HEK293 (cell line): Measurements from ENCODE around the gene ATXN2.

Source experiments
- CTCF ChIA-PET: fragments of 350-600 bp; formaldehyde crosslinking; extraction: SDS; loops from one replicate; lab custom pipeline; 2021; ENCODE audit warnings: antibody characterized with exemption; lab: Yijun Ruan, JAX
- POLR2A ChIA-PET: fragments of 300-600 bp; formaldehyde crosslinking; extraction: SDS; loops from one replicate; lab custom pipeline; 2020; ENCODE audit warnings: antibody characterized with exemption, inconsistent platforms; lab: Yijun Ruan, JAX
- H3K27ac ChIP-seq: fragments of 200-500 bp; sonication (Bioruptor generic); 2 replicates; pipeline ENCODE4 v1.5.1; 2014; ENCODE audit warnings: low read depth, low read length, control low read depth, inconsistent platforms; ENCODE audit errors: extremely low read depth
- H3K36me3 ChIP-seq, 2 experiments: fragments of 200-500 bp in 1 of 2; sonication (Bioruptor generic) in 1 of 2; 1 replicate in 1 of 2; 2 replicates in 1 of 2; pipeline ENCODE4 v1.5.1; 2014 to 2017; ENCODE audit warnings: inconsistent platforms in 2 of 2, low read length in 2 of 2; ENCODE audit not compliant: control insufficient read depth in 2 of 2, insufficient read depth in 1 of 2
- H3K4me1 ChIP-seq: fragments of 200-500 bp; sonication (Bioruptor generic); 2 replicates; pipeline ENCODE4 v1.5.1; 2014; ENCODE audit warnings: mild to moderate bottlenecking, low read length, inconsistent platforms; ENCODE audit not compliant: control insufficient read depth, insufficient read depth
- H3K4me3 ChIP-seq: 2 replicates; pipeline ENCODE4 v1.5.1; 2011; ENCODE audit warnings: low read depth, mild to moderate bottlenecking, control low read depth, low read length, moderate library complexity
- H3K9me3 ChIP-seq: fragments of 200-500 bp; sonication (Bioruptor generic); 2 replicates; pipeline ENCODE4 v1.5.1; 2014; ENCODE audit warnings: low read depth, low read length, inconsistent platforms; ENCODE audit not compliant: control insufficient read depth, insufficient read depth
- GLIS1 ChIP-seq: fragments of 450-650 bp; formaldehyde crosslinking; IDR thresholded peaks from 2 replicates; pipeline ENCODE4 v1.5.1; 2016; ENCODE audit warnings: missing biosample characterization, missing genetic modification characterization
- HOXC10 ChIP-seq: sonication (generic); formaldehyde crosslinking; IDR thresholded peaks from 2 replicates; pipeline ENCODE4 v1.8.1; 2023; ENCODE audit warnings: mild to moderate bottlenecking, missing genetic modification reagents
- SETDB1 ChIP-seq: IDR thresholded peaks from one replicate; pipeline ENCODE4 v1.6.1; 2017; ENCODE audit warnings: mild to moderate bottlenecking, low read length, moderate library complexity, mixed read lengths; ENCODE audit not compliant: insufficient read length
- ZFP69B ChIP-seq: fragments of 450-650 bp; formaldehyde crosslinking; IDR thresholded peaks from 2 replicates; pipeline ENCODE4 v1.5.1; 2016; ENCODE audit warnings: missing biosample characterization, missing genetic modification characterization
- ZNF155 ChIP-seq: fragments of 450-650 bp; formaldehyde crosslinking; IDR thresholded peaks from 2 replicates; pipeline ENCODE4 v1.5.1; 2016; ENCODE audit warnings: missing biosample characterization, missing genetic modification characterization
- ZNF169 ChIP-seq: fragments of 450-650 bp; formaldehyde crosslinking; IDR thresholded peaks from 2 replicates; pipeline ENCODE4 v1.5.1; 2016; ENCODE audit warnings: missing biosample characterization, missing genetic modification characterization
- ZNF292 ChIP-seq: fragments of 450-650 bp; formaldehyde crosslinking; IDR thresholded peaks from 2 replicates; pipeline ENCODE4 v1.5.1; 2016; ENCODE audit warnings: low read depth, missing biosample characterization, missing genetic modification characterization, borderline replicate concordance
- ZNF529 ChIP-seq: fragments of 450-650 bp; formaldehyde crosslinking; IDR thresholded peaks from 2 replicates; pipeline ENCODE4 v1.5.1; 2017; ENCODE audit warnings: missing genetic modification characterization, missing biosample characterization; ENCODE audit not compliant: insufficient replicate concordance
- ZNF626 ChIP-seq: fragments of 450-650 bp; sonication (Bioruptor Pico); formaldehyde crosslinking; IDR thresholded peaks from 2 replicates; pipeline ENCODE4 v1.5.1; 2018; ENCODE audit warnings: missing biosample characterization, missing genetic modification characterization, inconsistent platforms
- TF ChIP-seq, protein P1 (sequence below): fragments of 450-650 bp; formaldehyde crosslinking; optimal IDR thresholded peaks from 2 replicates; pipeline ENCODE3; 2016; ENCODE audit warnings: missing biosample characterization, mild to moderate bottlenecking, missing genetic modification characterization
- TF ChIP-seq, protein P2 (sequence below): fragments of 450-650 bp; formaldehyde crosslinking; IDR thresholded peaks from 2 replicates; pipeline ENCODE4 v1.5.1; 2017; ENCODE audit warnings: missing biosample characterization, missing genetic modification characterization
- TF ChIP-seq, protein P3 (sequence below): fragments of 450-650 bp; formaldehyde crosslinking; IDR thresholded peaks from 2 replicates; pipeline ENCODE4 v1.5.1; 2016; ENCODE audit warnings: missing biosample characterization, missing genetic modification characterization, low read depth
- TF ChIP-seq, protein P4 (sequence below): fragments of 450-650 bp; formaldehyde crosslinking; IDR thresholded peaks from 2 replicates; pipeline ENCODE4 v1.5.1; 2016; ENCODE audit warnings: missing biosample characterization, missing genetic modification characterization
- TF ChIP-seq, protein P5 (sequence below): IDR thresholded peaks from 2 replicates; pipeline ENCODE4 v1.6.1; 2011; ENCODE audit warnings: mild to moderate bottlenecking, low read depth, low read length, borderline replicate concordance

The ATXN2 gene

DNA sequence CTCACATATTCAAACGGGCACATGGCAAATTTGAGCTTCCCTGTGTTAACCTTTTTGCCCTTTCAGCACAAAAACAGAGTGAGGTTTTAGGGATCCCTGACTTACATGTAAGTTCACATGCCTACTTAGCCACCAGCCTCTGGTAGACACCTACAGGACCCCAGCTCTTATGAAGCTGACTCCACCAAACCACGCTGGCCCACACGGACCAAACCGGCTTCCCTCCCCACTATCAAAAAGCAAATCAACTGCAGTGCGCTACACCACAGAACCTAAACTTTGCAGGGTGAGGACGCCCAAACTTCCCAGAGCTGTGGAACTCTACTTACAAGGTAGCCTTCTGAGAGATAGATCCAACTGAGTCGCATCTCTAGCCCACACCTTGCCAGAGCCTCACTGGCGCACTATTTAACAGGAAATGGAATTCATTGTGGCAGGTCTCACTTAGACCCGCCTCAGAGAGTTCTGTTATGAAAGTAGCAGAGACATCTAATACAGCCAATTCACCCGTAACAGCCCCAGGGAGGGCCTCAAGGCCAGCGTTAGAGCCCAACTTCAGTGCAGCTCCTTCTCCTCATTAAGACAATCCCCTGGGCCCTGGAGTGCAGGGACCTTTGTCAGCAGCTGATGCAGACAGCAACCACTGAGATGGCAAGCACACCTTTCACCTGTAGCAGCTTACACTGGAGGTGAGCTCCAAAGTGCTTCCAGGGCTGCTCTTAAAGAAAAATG lies 144.2 kb downstream of the ATXN2 start:
- H3K36me3 ChIP-seq: peaks cover 29 to 75% of the 10 kb centered on the region in 2 experiments; a peak in 2 of 3 replicates

DNA sequence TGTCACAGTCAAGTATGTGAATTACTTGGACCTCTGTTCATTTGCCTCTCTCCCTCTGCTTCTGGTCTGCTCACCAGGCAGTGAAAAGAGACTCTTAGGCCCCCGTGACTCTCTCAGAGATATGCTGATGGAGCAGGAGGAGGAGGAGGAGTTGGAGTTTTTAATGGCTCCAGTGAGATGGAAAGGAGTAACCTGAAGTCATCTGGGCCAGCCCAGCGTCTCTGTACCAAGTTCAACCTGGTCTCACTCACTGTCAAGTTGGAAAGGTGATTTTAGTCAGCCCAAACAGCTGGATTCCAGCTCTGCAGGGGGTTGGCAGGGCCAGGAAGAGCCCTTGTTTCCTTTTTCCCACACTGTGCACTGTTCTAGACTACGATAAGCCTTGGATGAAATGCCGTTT lies 144.8 kb downstream of the ATXN2 start:
- POLR2A ChIA-PET: no interaction called here

More for the DNA sequence above, 144.2 kb downstream of the ATXN2 start:
- TF ChIP-seq, protein P1, sequence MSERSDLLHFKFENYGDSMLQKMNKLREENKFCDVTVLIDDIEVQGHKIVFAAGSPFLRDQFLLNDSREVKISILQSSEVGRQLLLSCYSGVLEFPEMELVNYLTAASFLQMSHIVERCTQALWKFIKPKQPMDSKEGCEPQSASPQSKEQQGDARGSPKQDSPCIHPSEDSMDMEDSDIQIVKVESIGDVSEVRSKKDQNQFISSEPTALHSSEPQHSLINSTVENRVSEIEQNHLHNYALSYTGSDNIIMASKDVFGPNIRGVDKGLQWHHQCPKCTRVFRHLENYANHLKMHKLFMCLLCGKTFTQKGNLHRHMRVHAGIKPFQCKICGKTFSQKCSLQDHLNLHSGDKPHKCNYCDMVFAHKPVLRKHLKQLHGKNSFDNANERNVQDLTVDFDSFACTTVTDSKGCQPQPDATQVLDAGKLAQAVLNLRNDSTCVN (tag by site-specific recombination): no peak
- TF ChIP-seq, protein P2, sequence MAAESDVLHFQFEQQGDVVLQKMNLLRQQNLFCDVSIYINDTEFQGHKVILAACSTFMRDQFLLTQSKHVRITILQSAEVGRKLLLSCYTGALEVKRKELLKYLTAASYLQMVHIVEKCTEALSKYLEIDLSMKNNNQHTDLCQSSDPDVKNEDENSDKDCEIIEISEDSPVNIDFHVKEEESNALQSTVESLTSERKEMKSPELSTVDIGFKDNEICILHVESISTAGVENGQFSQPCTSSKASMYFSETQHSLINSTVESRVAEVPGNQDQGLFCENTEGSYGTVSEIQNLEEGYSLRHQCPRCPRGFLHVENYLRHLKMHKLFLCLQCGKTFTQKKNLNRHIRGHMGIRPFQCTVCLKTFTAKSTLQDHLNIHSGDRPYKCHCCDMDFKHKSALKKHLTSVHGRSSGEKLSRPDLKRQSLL (tag by site-specific recombination): no peak
- TF ChIP-seq, protein P3, sequence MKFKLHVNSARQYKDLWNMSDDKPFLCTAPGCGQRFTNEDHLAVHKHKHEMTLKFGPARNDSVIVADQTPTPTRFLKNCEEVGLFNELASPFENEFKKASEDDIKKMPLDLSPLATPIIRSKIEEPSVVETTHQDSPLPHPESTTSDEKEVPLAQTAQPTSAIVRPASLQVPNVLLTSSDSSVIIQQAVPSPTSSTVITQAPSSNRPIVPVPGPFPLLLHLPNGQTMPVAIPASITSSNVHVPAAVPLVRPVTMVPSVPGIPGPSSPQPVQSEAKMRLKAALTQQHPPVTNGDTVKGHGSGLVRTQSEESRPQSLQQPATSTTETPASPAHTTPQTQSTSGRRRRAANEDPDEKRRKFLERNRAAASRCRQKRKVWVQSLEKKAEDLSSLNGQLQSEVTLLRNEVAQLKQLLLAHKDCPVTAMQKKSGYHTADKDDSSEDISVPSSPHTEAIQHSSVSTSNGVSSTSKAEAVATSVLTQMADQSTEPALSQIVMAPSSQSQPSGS (tag by site-specific recombination): no peak
- TF ChIP-seq ZNF292: no peak
- no peak for TF ChIP-seq ZNF155 (tag by site-specific recombination)
- TF ChIP-seq ZNF529: no peak
- no peak for TF ChIP-seq ZNF169 (tag by site-specific recombination)
- TF ChIP-seq, protein P4, sequence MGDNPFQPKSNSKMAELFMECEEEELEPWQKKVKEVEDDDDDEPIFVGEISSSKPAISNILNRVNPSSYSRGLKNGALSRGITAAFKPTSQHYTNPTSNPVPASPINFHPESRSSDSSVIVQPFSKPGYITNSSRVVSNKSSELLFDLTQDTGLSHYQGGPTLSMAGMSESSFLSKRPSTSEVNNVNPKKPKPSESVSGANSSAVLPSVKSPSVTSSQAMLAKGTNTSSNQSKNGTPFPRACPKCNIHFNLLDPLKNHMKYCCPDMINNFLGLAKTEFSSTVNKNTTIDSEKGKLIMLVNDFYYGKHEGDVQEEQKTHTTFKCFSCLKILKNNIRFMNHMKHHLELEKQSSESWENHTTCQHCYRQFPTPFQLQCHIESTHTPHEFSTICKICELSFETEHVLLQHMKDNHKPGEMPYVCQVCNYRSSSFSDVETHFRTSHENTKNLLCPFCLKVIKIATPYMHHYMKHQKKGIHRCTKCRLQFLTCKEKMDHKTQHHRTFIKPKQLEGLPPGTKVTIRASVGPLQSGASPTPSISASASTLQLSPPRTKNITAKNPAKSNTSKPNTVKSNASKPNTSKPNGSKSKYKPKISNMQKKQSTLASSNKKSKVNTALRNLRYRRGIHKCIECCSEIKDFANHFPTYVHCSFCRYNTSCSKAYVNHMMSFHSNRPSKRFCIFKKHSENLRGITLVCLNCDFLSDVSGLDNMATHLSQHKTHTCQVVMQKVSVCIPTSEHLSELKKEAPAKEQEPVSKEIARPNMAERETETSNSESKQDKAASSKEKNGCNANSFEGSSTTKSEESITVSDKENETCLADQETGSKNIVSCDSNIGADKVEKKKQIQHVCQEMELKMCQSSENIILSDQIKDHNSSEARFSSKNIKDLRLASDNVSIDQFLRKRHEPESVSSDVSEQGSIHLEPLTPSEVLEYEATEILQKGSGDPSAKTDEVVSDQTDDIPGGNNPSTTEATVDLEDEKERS (tag by site-specific recombination): no peak
- no peak for TF ChIP-seq ZFP69B (tag by site-specific recombination)
- no peak for TF ChIP-seq HOXC10 (CRISPR knock-in tag)
- no peak overlapping the region for H3K4me3 ChIP-seq
- no peaks in the 10 kb centered on the region for H3K4me1 ChIP-seq
- H3K27ac ChIP-seq: no peak overlapping the region
- ChIA-PET POLR2A (no interaction called here), CTCF (interaction anchor here (0.7 to 10.1 kb wide), 5 partner anchors 27 to 358 kb away, joined by 3 to 217 read pairs (median 4); no protein-coding TSS in a partner anchor)
- no peaks in the 10 kb centered on the region for H3K9me3 ChIP-seq

More for the DNA sequence above, 144.8 kb downstream of the ATXN2 start:
- TF ChIP-seq SETDB1: no peak
- TF ChIP-seq, protein P5, sequence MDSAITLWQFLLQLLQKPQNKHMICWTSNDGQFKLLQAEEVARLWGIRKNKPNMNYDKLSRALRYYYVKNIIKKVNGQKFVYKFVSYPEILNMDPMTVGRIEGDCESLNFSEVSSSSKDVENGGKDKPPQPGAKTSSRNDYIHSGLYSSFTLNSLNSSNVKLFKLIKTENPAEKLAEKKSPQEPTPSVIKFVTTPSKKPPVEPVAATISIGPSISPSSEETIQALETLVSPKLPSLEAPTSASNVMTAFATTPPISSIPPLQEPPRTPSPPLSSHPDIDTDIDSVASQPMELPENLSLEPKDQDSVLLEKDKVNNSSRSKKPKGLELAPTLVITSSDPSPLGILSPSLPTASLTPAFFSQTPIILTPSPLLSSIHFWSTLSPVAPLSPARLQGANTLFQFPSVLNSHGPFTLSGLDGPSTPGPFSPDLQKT: no peak
- peak; percentile 28; the same call in 1 of the 2 replicates for TF ChIP-seq GLIS1 (tag by site-specific recombination)
- no peak for TF ChIP-seq ZNF626 (tag by site-specific recombination)
- TF ChIP-seq, all 188 proteins: peak for 1
- Histone ChIP-seq H3K36me3 (peaks cover 23 to 79% of the 10 kb centered on the region in 2 experiments; a peak in 2 of 3 replicates), H3K4me1 (no peaks in the 10 kb centered on the region), H3K27ac (no peak overlapping the region), H3K4me3 (no peak overlapping the region), H3K9me3 (no peaks in the 10 kb centered on the region)
- CTCF ChIA-PET: interaction anchor here (0.7 to 10.1 kb wide), 3 partner anchors 39 to 358 kb away, joined by 3 to 217 read pairs (median 4); no protein-coding TSS in a partner anchor
